PC-9 (cell line): Measurements from ENCODE around the gene PSMD6. TPM values are rescaled to one million over a fixed set of nuclear protein-coding genes. Genes with fewer than 3 reads are reported as not detected.

Experiments used
- BruUV-seq: library from RNA; stranded (reverse); fragments of 400-500 nt; replicated peaks from 2 replicates; lab custom pipeline; 2021; lab: Mats Ljungman, UMichigan
- CTCF ChIA-PET: fragments of 300-600 bp; sonication (Branson Sonifier 250); formaldehyde crosslinking; loops from one replicate; lab custom pipeline; 2022; ENCODE audit warnings: antibody characterized with exemption; lab: Charles Lee
- POLR2A ChIA-PET: fragments of 300-600 bp; sonication (Branson Sonifier 250); formaldehyde crosslinking; loops from one replicate; lab custom pipeline; 2022; ENCODE audit warnings: antibody characterized with exemption; ENCODE audit not compliant: unreplicated experiment; lab: Charles Lee
- DNase-seq, 2 experiments: peaks; one replicate each; pipeline versions ENCODE4 v3.0.0 to v3.0.0-alpha.2; 2015 to 2022; ENCODE audit warnings: mixed read lengths in 1 of 2
- H2AFZ ChIP-seq: fragments of 200-600 bp; sonication (generic); 2 replicates; pipeline ENCODE4 v1.8.1; 2017; ENCODE audit warnings: antibody characterized with exemption
- H3F3A ChIP-seq: fragments of 200-600 bp; sonication (generic); 2 replicates; pipeline ENCODE4 v1.8.1; 2017; ENCODE audit warnings: antibody characterized with exemption, mild to moderate bottlenecking, low read depth; ENCODE audit not compliant: insufficient read depth
- H3K27ac ChIP-seq: fragments of 200-600 bp; sonication (generic); 2 replicates; pipeline ENCODE4 v1.6.1; 2016; ENCODE audit warnings: mixed run types
- H3K27me3 ChIP-seq: fragments of 200-600 bp; sonication (generic); 2 replicates; pipeline ENCODE4 v1.6.1; 2016; ENCODE audit warnings: low read depth, mixed run types; ENCODE audit not compliant: insufficient read depth
- H3K36me3 ChIP-seq: fragments of 200-600 bp; sonication (generic); 2 replicates; pipeline ENCODE4 v1.6.1; 2016; ENCODE audit warnings: low read depth, mixed run types
- H3K4me1 ChIP-seq: fragments of 200-600 bp; sonication (generic); replicated peaks from 2 replicates; pipeline ENCODE4 v1.6.1; 2016; ENCODE audit warnings: mixed run types; ENCODE audit not compliant: insufficient read depth
- H3K4me2 ChIP-seq: fragments of 200-600 bp; sonication (generic); 2 replicates; pipeline ENCODE4 v1.6.1; 2017; ENCODE audit warnings: mixed run types
- H3K4me3 ChIP-seq: fragments of 200-600 bp; sonication (generic); 2 replicates; pipeline ENCODE4 v1.6.1; 2016; ENCODE audit warnings: mixed run types
- H3K79me2 ChIP-seq: fragments of 200-600 bp; sonication (generic); 2 replicates; pipeline ENCODE4 v1.6.1; 2017; ENCODE audit warnings: low read depth, mixed run types
- H3K9me2 ChIP-seq: fragments of 200-600 bp; sonication (generic); 2 replicates; pipeline ENCODE4 v1.8.1; 2017; ENCODE audit warnings: mild to moderate bottlenecking; ENCODE audit not compliant: insufficient read depth
- H3K9me3 ChIP-seq: fragments of 200-600 bp; sonication (generic); 2 replicates; pipeline ENCODE4 v1.8.1; 2016; ENCODE audit warnings: low read depth; ENCODE audit not compliant: insufficient read depth
- H4K20me1 ChIP-seq: fragments of 200-600 bp; sonication (generic); 2 replicates; pipeline ENCODE4 v1.8.1; 2017; ENCODE audit not compliant: insufficient read depth
- EZH2 ChIP-seq: fragments of 200-600 bp; sonication (generic); IDR thresholded peaks from 2 replicates; pipeline ENCODE4 v1.8.0; 2017; ENCODE audit warnings: antibody characterized with exemption, low read depth
- intact Hi-C: fragments of 100-400 bp; cut with micrococcal nuclease; formaldehyde crosslinking; loops from one replicate; pipeline ENCODE4 v1.10.0; 2022; ENCODE audit not compliant: unreplicated experiment
- total RNA-seq: library from RNA; stranded (reverse); gene quantifications from 2 replicates; pipeline ENCODE4 v1.2.3, GENCODE V29; 2021
- TF ChIP-seq, protein P1 (sequence below): fragments of 200-600 bp; sonication (generic); conservative IDR thresholded peaks from 2 replicates; pipeline ENCODE4 v1.6.1; 2017; ENCODE audit warnings: mixed run types, antibody characterized with exemption, mild to moderate bottlenecking, moderate library complexity

Gene PSMD6
- total RNA-seq, 1 experiment from 2014 or later, result 68.8 TPM

GRCh38 chr3:64023861-64024223 is 548 bp upstream of the PSMD6 start:
- Histone ChIP-seq H3K4me3 (peak overlapping the region; percentile 91; the same call in 1 of the 2 replicates), H3K4me2 (peak overlapping the region; percentile 95), H3K27me3 (no peaks in the 10 kb centered on the region), H2AFZ (peak overlapping the region; percentile 92), H3K4me1 (peaks cover 7% of the 10 kb centered on the region), H3K36me3 (no peaks in the 10 kb centered on the region; the same call in 1 of the 2 replicates), H3K9me3 (no peaks in the 10 kb centered on the region), H3K9me2 (no peaks in the 10 kb centered on the region), H3K27ac (no peak overlapping the region), H3F3A (no peaks in the 10 kb centered on the region; the same call in 1 of the 2 replicates), H4K20me1 (no peaks in the 10 kb centered on the region), H3K79me2 (peaks cover 24% of the 10 kb centered on the region)
- POLR2A ChIA-PET, result no interaction called here
- no TSS peak for BruUV-seq
- CTCF ChIA-PET, result interaction anchor here (0.7 to 1.2 kb wide), 2 partner anchors 62 to 205 kb away, joined by 3 read pairs; no protein-coding TSS in a partner anchor
- TF ChIP-seq EZH2, result no peak
- TF ChIP-seq, protein P1, sequence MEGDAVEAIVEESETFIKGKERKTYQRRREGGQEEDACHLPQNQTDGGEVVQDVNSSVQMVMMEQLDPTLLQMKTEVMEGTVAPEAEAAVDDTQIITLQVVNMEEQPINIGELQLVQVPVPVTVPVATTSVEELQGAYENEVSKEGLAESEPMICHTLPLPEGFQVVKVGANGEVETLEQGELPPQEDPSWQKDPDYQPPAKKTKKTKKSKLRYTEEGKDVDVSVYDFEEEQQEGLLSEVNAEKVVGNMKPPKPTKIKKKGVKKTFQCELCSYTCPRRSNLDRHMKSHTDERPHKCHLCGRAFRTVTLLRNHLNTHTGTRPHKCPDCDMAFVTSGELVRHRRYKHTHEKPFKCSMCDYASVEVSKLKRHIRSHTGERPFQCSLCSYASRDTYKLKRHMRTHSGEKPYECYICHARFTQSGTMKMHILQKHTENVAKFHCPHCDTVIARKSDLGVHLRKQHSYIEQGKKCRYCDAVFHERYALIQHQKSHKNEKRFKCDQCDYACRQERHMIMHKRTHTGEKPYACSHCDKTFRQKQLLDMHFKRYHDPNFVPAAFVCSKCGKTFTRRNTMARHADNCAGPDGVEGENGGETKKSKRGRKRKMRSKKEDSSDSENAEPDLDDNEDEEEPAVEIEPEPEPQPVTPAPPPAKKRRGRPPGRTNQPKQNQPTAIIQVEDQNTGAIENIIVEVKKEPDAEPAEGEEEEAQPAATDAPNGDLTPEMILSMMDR, result no peak
- intact Hi-C loops, result loop anchor here (1.0 kb wide), 1 partner anchor 460 kb away; no protein-coding TSS in a partner anchor
- DNase-seq, result no peak

GRCh38 chr3:64022451-64023186 is 675 bp downstream of the PSMD6 start:
- Histone ChIP-seq H3F3A (peaks cover 2% of the 10 kb centered on the region; the same call in 1 of the 2 replicates), H3K9me3 (no peaks in the 10 kb centered on the region), H3K4me2 (peak overlapping the region; percentile 95), H3K9me2 (no peaks in the 10 kb centered on the region), H2AFZ (peak overlapping the region; percentile 92), H3K4me1 (peaks cover 7% of the 10 kb centered on the region), H4K20me1 (peaks cover 5% of the 10 kb centered on the region; the same call in 1 of the 2 replicates), H3K36me3 (no peaks in the 10 kb centered on the region; the same call in 1 of the 2 replicates), H3K4me3 (peak overlapping the region; percentile 91), H3K79me2 (peaks cover 24% of the 10 kb centered on the region), H3K27ac (peak overlapping the region; percentile 54), H3K27me3 (no peaks in the 10 kb centered on the region)
- TSS peak; percentile 74 for BruUV-seq
- DNase-seq, result no peak
- POLR2A ChIA-PET, result interaction anchor here (0.6 kb wide), 1 partner anchor 463 kb away, joined by 3 read pairs; no protein-coding TSS in a partner anchor
- CTCF ChIA-PET, result interaction anchor here (0.6 to 1.2 kb wide), 2 partner anchors 61 to 480 kb away, joined by 3 to 7 read pairs; no protein-coding TSS in a partner anchor
- intact Hi-C loops, result loop anchor here (1.0 kb wide), 1 partner anchor 462 kb away; no protein-coding TSS in a partner anchor
- TF ChIP-seq, protein P1, result no peak
- TF ChIP-seq EZH2, result no peak

- H2AFZ ChIP-seq, result no peak overlapping the region
- no peaks in the 10 kb centered on the region for H3K27me3 ChIP-seq
- H3F3A ChIP-seq, result peaks cover 5% of the 10 kb centered on the region; the same call in 1 of the 2 replicates
- H3K79me2 ChIP-seq, result peaks cover 24% of the 10 kb centered on the region
- intact Hi-C loops, result no loop called here
- H3K27ac ChIP-seq, result no peak overlapping the region
- peaks cover 7% of the 10 kb centered on the region for H3K4me1 ChIP-seq
- no peaks in the 10 kb centered on the region; the same call in 1 of the 2 replicates for H3K36me3 ChIP-seq
- H4K20me1 ChIP-seq, result peaks cover 5% of the 10 kb centered on the region; the same call in 1 of the 2 replicates
- BruUV-seq, result no TSS peak
- ChIA-PET POLR2A (no interaction called here), CTCF (interaction anchor here (0.5 kb wide), 1 partner anchor 1656 kb away, joined by 13 read pairs; no protein-coding TSS in a partner anchor)
- H3K9me3 ChIP-seq, result no peaks in the 10 kb centered on the region
- peak overlapping the region; percentile 95 for H3K4me2 ChIP-seq
- H3K4me3 ChIP-seq, result peak overlapping the region; percentile 91
- no peaks in the 10 kb centered on the region for H3K9me2 ChIP-seq
- no peak for DNase-seq
- TF ChIP-seq EZH2, result no peak
- TF ChIP-seq, protein P1, result no peak
Measured at GRCh38 chr3:64021922-64022321, 1.4 kb downstream of the PSMD6 start.
